CD4-positive, alpha-beta T cell treated with Interleukin-15 for 4 hours (primary cell): ENCODE data around the gene HMX2.
"Not testable (repeated sequence)": the region's sequence is repeated elsewhere in the genome, so short reads cannot be mapped to it uniquely, and the experiment has no call there.

Source experiments
- DNase-seq: peaks from one replicate; pipeline ENCODE4 v3.0.0-alpha.2; 2020; ENCODE audit warnings: low spot score

HMX2 gene

GRCh38 chr10:123153486-123154091 lies 5.7 kb downstream of the HMX2 start:
- no peak for DNase-seq

- peak; percentile 97 for DNase-seq
Measured at GRCh38 chr10:123154092-123154710, 6.3 kb downstream of the HMX2 start, which contains the start of gene BUB3. BUB3 (plus strand) TSS chr10:123154402; CDS start chr10:123154918, 516 bp downstream.

GRCh38 chr10:123154711-123155505 lies 7.0 kb downstream of the HMX2 start:
- peak; percentile 21 for DNase-seq

GRCh38 chr10:123156078-123156477 lies 8.1 kb downstream of the HMX2 start:
- DNase-seq, result no peak

GRCh38 chr10:123157210-123157609 lies 9.3 kb downstream of the HMX2 start:
- no peak for DNase-seq

- no peak for DNase-seq
Measured at GRCh38 chr10:123158682-123159081, 10.7 kb downstream of the HMX2 start.

- DNase-seq, result peak; percentile 52
Measured at GRCh38 chr10:123160311-123160980, 12.5 kb downstream of the HMX2 start.

GRCh38 chr10:123164319-123164718 lies 16.4 kb downstream of the HMX2 start:
- DNase-seq, result no peak

GRCh38 chr10:123165445-123166072 lies 17.6 kb downstream of the HMX2 start:
- DNase-seq, result no peak

- no peak for DNase-seq
Measured at GRCh38 chr10:123166618-123167017, 18.7 kb downstream of the HMX2 start.

GRCh38 chr10:123170961-123171360 lies 23.0 kb downstream of the HMX2 start:
- no peak for DNase-seq

GRCh38 chr10:123171616-123172015 lies 23.7 kb downstream of the HMX2 start:
- DNase-seq, result not testable (repeated sequence)

GRCh38 chr10:123175389-123176387 lies 27.8 kb downstream of the HMX2 start:
- no peak for DNase-seq

GRCh38 chr10:123178390-123178789 lies 30.5 kb downstream of the HMX2 start:
- not testable (repeated sequence) for DNase-seq

- no peak for DNase-seq
Measured at GRCh38 chr10:123180101-123181090, 32.5 kb downstream of the HMX2 start.

- no peak for DNase-seq
Measured at GRCh38 chr10:123183724-123184123, 35.8 kb downstream of the HMX2 start.

- no peak for DNase-seq
Measured at GRCh38 chr10:123187781-123188180, 39.8 kb downstream of the HMX2 start.

GRCh38 chr10:123191886-123192285 lies 44.0 kb downstream of the HMX2 start:
- DNase-seq, result no peak

- DNase-seq, result no peak
Measured at GRCh38 chr10:123194056-123194455, 46.1 kb downstream of the HMX2 start.
